Activated T-cell treated with anti-CD3 and anti-CD28 coated beads, Interleukin-2, amount 50 U/mL, for 24 hours (primary cell): Measurements from ENCODE around the gene ASXL2.
A peak's percentile ranks its signal among the peaks of the same experiment; 100 is the strongest.
"Not testable (repeated sequence)": the region's sequence is repeated elsewhere in the genome, so short reads cannot be mapped to it uniquely, and the experiment has no call there.

ENCODE experiments used
- DNase-seq: peaks from one replicate; pipeline ENCODE4 v3.0.0-alpha.2; 2020
- H3K27ac Mint-ChIP-seq: 2 replicates; pipeline ENCODE4 v1.8.0; 2020; ENCODE audit warnings: mild to moderate bottlenecking, mixed read lengths
- H3K27me3 Mint-ChIP-seq: 2 replicates; pipeline ENCODE4 v1.8.0; 2020; ENCODE audit warnings: mixed read lengths
- H3K36me3 Mint-ChIP-seq: 2 replicates; pipeline ENCODE4 v1.8.0; 2020; ENCODE audit warnings: low read depth, mixed read lengths
- H3K4me1 Mint-ChIP-seq: 2 replicates; pipeline ENCODE4 v1.8.0; 2020; ENCODE audit warnings: low read depth, mixed read lengths
- H3K4me3 Mint-ChIP-seq: 2 replicates; pipeline ENCODE4 v1.8.0; 2020; ENCODE audit warnings: mild to moderate bottlenecking, moderate library complexity, mixed read lengths
- H3K9me3 Mint-ChIP-seq: 2 replicates; pipeline ENCODE4 v1.8.0; 2020; ENCODE audit warnings: mixed read lengths

ASXL2 gene

GRCh38 chr2:25878361-25879132 lies at the start of gene ASXL2:
Gene ASXL2 (minus strand): TSS chr2:25878487. CDS start chr2:25878222, 265 bp downstream.
- DNase-seq: peak; percentile 98
- Mint-ChIP-seq H3K36me3 (peaks cover 37% of the 10 kb centered on the region), H3K4me1 (peaks cover 54% of the 10 kb centered on the region), H3K4me3 (peak within 1 kb of the TSS; percentile 99), H3K27me3 (no peaks in the 10 kb centered on the region), H3K27ac (peak within 1 kb of the TSS; percentile 99), H3K9me3 (peaks cover 2% of the 10 kb centered on the region)

- Mint-ChIP-seq H3K9me3 (no peaks in the 10 kb centered on the region), H3K27ac (peak overlapping the region; percentile 20), H3K4me1 (peaks cover 7% of the 10 kb centered on the region), H3K27me3 (no peaks in the 10 kb centered on the region), H3K4me3 (no peak overlapping the region), H3K36me3 (no peaks in the 10 kb centered on the region)
- DNase-seq: no peak
These were observed 48.9 kb upstream of the ASXL2 start for GRCh38 chr2:25926984-25927756.

- H3K4me3 Mint-ChIP-seq: no peak overlapping the region
- no peak for DNase-seq
- H3K27ac Mint-ChIP-seq: no peak overlapping the region
- H3K4me1 Mint-ChIP-seq: peaks cover 6% of the 10 kb centered on the region
- no peaks in the 10 kb centered on the region for H3K27me3 Mint-ChIP-seq
- no peaks in the 10 kb centered on the region for H3K9me3 Mint-ChIP-seq
- no peaks in the 10 kb centered on the region for H3K36me3 Mint-ChIP-seq
These were observed 44.2 kb upstream of the ASXL2 start for GRCh38 chr2:25922501-25922900.

GRCh38 chr2:25920786-25921415 lies 42.6 kb upstream of the ASXL2 start:
- no peak for DNase-seq
- no peak overlapping the region for H3K27ac Mint-ChIP-seq
- no peaks in the 10 kb centered on the region for H3K36me3 Mint-ChIP-seq
- H3K4me3 Mint-ChIP-seq: no peak overlapping the region
- no peaks in the 10 kb centered on the region for H3K9me3 Mint-ChIP-seq
- no peaks in the 10 kb centered on the region for H3K27me3 Mint-ChIP-seq
- peaks cover 9% of the 10 kb centered on the region for H3K4me1 Mint-ChIP-seq

- no peak for DNase-seq
- Mint-ChIP-seq H3K4me3 (no peak overlapping the region), H3K9me3 (no peaks in the 10 kb centered on the region), H3K27me3 (no peaks in the 10 kb centered on the region), H3K27ac (no peak overlapping the region), H3K4me1 (peaks cover 11% of the 10 kb centered on the region), H3K36me3 (no peaks in the 10 kb centered on the region)
These were observed 42.0 kb upstream of the ASXL2 start for GRCh38 chr2:25920336-25920735.

GRCh38 chr2:25917832-25918231 lies 39.5 kb upstream of the ASXL2 start:
- Mint-ChIP-seq H3K27me3 (no peaks in the 10 kb centered on the region), H3K27ac (no peak overlapping the region), H3K9me3 (no peaks in the 10 kb centered on the region), H3K4me1 (peaks cover 11% of the 10 kb centered on the region), H3K4me3 (no peak overlapping the region), H3K36me3 (no peaks in the 10 kb centered on the region)
- DNase-seq: no peak

- H3K4me1 Mint-ChIP-seq: peaks cover 11% of the 10 kb centered on the region
- not testable (repeated sequence) for H3K27ac Mint-ChIP-seq
These were observed 39.1 kb upstream of the ASXL2 start for GRCh38 chr2:25917411-25917810.

GRCh38 chr2:25915944-25916772 lies 37.9 kb upstream of the ASXL2 start:
- H3K9me3 Mint-ChIP-seq, H3K36me3 Mint-ChIP-seq, H3K27me3 Mint-ChIP-seq: not testable (repeated sequence)
- peak overlapping the region; percentile 37 for H3K27ac Mint-ChIP-seq
- peaks cover 11% of the 10 kb centered on the region for H3K4me1 Mint-ChIP-seq
- H3K4me3 Mint-ChIP-seq: peak overlapping the region; percentile 70
- peak; percentile 59 for DNase-seq

More at GRCh38 chr2:25917411-25917810, 39.1 kb upstream of the ASXL2 start:
- H3K4me3 Mint-ChIP-seq, H3K36me3 Mint-ChIP-seq, H3K27me3 Mint-ChIP-seq, H3K9me3 Mint-ChIP-seq, DNase-seq: not testable (repeated sequence)

- not testable (repeated sequence) for H3K36me3 Mint-ChIP-seq, DNase-seq, H3K4me3 Mint-ChIP-seq, H3K9me3 Mint-ChIP-seq, H3K27me3 Mint-ChIP-seq, H3K27ac Mint-ChIP-seq
- H3K4me1 Mint-ChIP-seq: peaks cover 11% of the 10 kb centered on the region
These were observed 37.1 kb upstream of the ASXL2 start for GRCh38 chr2:25915411-25915810.

- H3K27me3 Mint-ChIP-seq, H3K9me3 Mint-ChIP-seq, H3K36me3 Mint-ChIP-seq, DNase-seq, H3K27ac Mint-ChIP-seq, H3K4me3 Mint-ChIP-seq: not testable (repeated sequence)
- H3K4me1 Mint-ChIP-seq: peaks cover 11% of the 10 kb centered on the region
These were observed 35.3 kb upstream of the ASXL2 start for GRCh38 chr2:25913696-25913973.

- H3K4me1 Mint-ChIP-seq: peaks cover 11% of the 10 kb centered on the region
- DNase-seq: no peak
- H3K4me3 Mint-ChIP-seq: no peak overlapping the region
- H3K9me3 Mint-ChIP-seq: no peaks in the 10 kb centered on the region
- no peaks in the 10 kb centered on the region for H3K36me3 Mint-ChIP-seq
- H3K27ac Mint-ChIP-seq: no peak overlapping the region
- H3K27me3 Mint-ChIP-seq: no peaks in the 10 kb centered on the region
These were observed 34.8 kb upstream of the ASXL2 start for GRCh38 chr2:25912851-25913695.

- DNase-seq, H3K4me3 Mint-ChIP-seq, H3K27ac Mint-ChIP-seq, H3K9me3 Mint-ChIP-seq, H3K27me3 Mint-ChIP-seq, H3K4me1 Mint-ChIP-seq, H3K36me3 Mint-ChIP-seq: not testable (repeated sequence)
These were observed 31.3 kb upstream of the ASXL2 start for GRCh38 chr2:25909574-25909973.

GRCh38 chr2:25905126-25905525 lies 26.8 kb upstream of the ASXL2 start:
- Mint-ChIP-seq H3K27ac (no peak overlapping the region), H3K4me1 (no peaks in the 10 kb centered on the region), H3K36me3 (no peaks in the 10 kb centered on the region), H3K27me3 (no peaks in the 10 kb centered on the region), H3K4me3 (no peak overlapping the region), H3K9me3 (no peaks in the 10 kb centered on the region)
- no peak for DNase-seq
